WTC11 (cell line): ENCODE data around the gene ABCG4. TPM values are rescaled to one million over a fixed set of nuclear protein-coding genes. Genes with fewer than 3 reads are reported as not detected.

Source experiments
- ATAC-seq: fragments of 200-7000 bp; cut with Tn5 transposase; 2 replicates; pipeline ENCODE4 v1.10.0; 2021; ENCODE audit warnings: mild to moderate bottlenecking, moderate library complexity
- CTCF ChIA-PET: fragments of 300-600 bp; sonication (Branson Sonifier 250); formaldehyde crosslinking; loops from one replicate; lab custom pipeline; 2021; ENCODE audit warnings: antibody characterized with exemption; lab: Charles Lee
- POLR2A ChIA-PET: fragments of 350-600 bp; sonication (Branson Sonifier 250); formaldehyde crosslinking; loops from one replicate; lab custom pipeline; 2021; ENCODE audit warnings: antibody characterized with exemption; lab: Charles Lee
- DNase-seq: peaks from one replicate; pipeline ENCODE4 v3.0.0; 2021; ENCODE audit warnings: low spot score
- H3K27ac Mint-ChIP-seq: 2 replicates; pipeline ENCODE4 v1.8.0; 2021; ENCODE audit warnings: mixed read lengths
- H3K27me3 Mint-ChIP-seq: 2 replicates; pipeline ENCODE4 v1.8.0; 2021; ENCODE audit warnings: low read depth, mild to moderate bottlenecking, moderate library complexity, mixed read lengths
- H3K36me3 Mint-ChIP-seq: 2 replicates; pipeline ENCODE4 v1.8.0; 2021; ENCODE audit warnings: mixed read lengths
- H3K4me1 Mint-ChIP-seq: 2 replicates; pipeline ENCODE4 v1.8.0; 2022; ENCODE audit warnings: mixed read lengths
- H3K4me3 Mint-ChIP-seq: 2 replicates; pipeline ENCODE4 v1.8.0; 2021; ENCODE audit warnings: mild to moderate bottlenecking, moderate library complexity, mixed read lengths
- H3K9me3 Mint-ChIP-seq: 2 replicates; pipeline ENCODE4 v1.8.0; 2021; ENCODE audit warnings: mixed read lengths
- ATF6 ChIP-seq: sonication (generic); formaldehyde crosslinking; IDR thresholded peaks from 2 replicates; pipeline ENCODE4 v1.8.1; 2023; ENCODE audit warnings: mild to moderate bottlenecking, missing genetic modification reagents
- FOXK1 ChIP-seq: sonication (generic); formaldehyde crosslinking; IDR thresholded peaks from 2 replicates; pipeline ENCODE4 v1.8.0; 2022; ENCODE audit warnings: mild to moderate bottlenecking, moderate library complexity, missing genetic modification reagents
- FOXP4 ChIP-seq: sonication (generic); formaldehyde crosslinking; IDR thresholded peaks from 2 replicates; pipeline ENCODE4 v1.8.0; 2022; ENCODE audit warnings: mild to moderate bottlenecking, missing genetic modification reagents
- HMGXB4 ChIP-seq: sonication (generic); formaldehyde crosslinking; IDR thresholded peaks from 2 replicates; pipeline ENCODE4 v1.8.1; 2023; ENCODE audit warnings: mild to moderate bottlenecking, moderate library complexity, missing genetic modification reagents
- IRF1 ChIP-seq: sonication (generic); formaldehyde crosslinking; IDR thresholded peaks from 2 replicates; pipeline ENCODE4 v1.8.0; 2023; ENCODE audit warnings: missing genetic modification reagents
- MXD4 ChIP-seq: fragments of 250-450 bp; sonication (Bioruptor Pico); IDR thresholded peaks from 2 replicates; pipeline ENCODE4 v1.8.0; 2021; ENCODE audit warnings: mild to moderate bottlenecking, moderate library complexity, borderline replicate concordance
- RORB ChIP-seq: fragments of 250-450 bp; sonication (Bioruptor Pico); IDR thresholded peaks from 2 replicates; pipeline ENCODE4 v1.9.0; 2021; ENCODE audit warnings: mild to moderate bottlenecking
- SMAD4 ChIP-seq: sonication (generic); formaldehyde crosslinking; IDR thresholded peaks from 2 replicates; pipeline ENCODE4 v1.8.0; 2022; ENCODE audit warnings: mild to moderate bottlenecking, missing genetic modification reagents
- ZBTB21 ChIP-seq: sonication (generic); formaldehyde crosslinking; IDR thresholded peaks from 2 replicates; pipeline ENCODE4 v1.8.1; 2023; ENCODE audit warnings: mild to moderate bottlenecking, missing genetic modification reagents, borderline replicate concordance
- ZNF121 ChIP-seq: sonication (generic); formaldehyde crosslinking; IDR thresholded peaks from 2 replicates; pipeline ENCODE4 v1.8.0; 2023; ENCODE audit warnings: missing genetic modification reagents
- ZNF138 ChIP-seq: sonication (generic); formaldehyde crosslinking; conservative IDR thresholded peaks from 2 replicates; pipeline ENCODE4 v1.8.1; 2022; ENCODE audit warnings: mild to moderate bottlenecking, moderate library complexity, missing genetic modification reagents
- ZNF263 ChIP-seq: sonication (generic); formaldehyde crosslinking; IDR thresholded peaks from 2 replicates; pipeline ENCODE4 v1.8.1; 2022; ENCODE audit warnings: low read depth, mild to moderate bottlenecking, moderate library complexity, missing genetic modification reagents
- ZNF425 ChIP-seq: fragments of 250-450 bp; sonication (Bioruptor Pico); conservative IDR thresholded peaks from 2 replicates; pipeline ENCODE4 v1.9.0; 2021; ENCODE audit warnings: mild to moderate bottlenecking
- total RNA-seq: library from RNA; stranded (reverse); gene quantifications from 3 replicates; pipeline ENCODE4 v1.2.3, GENCODE V29; 2021
- TF ChIP-seq, protein P1 (sequence below): sonication (generic); formaldehyde crosslinking; IDR thresholded peaks from 2 replicates; pipeline ENCODE4 v1.8.0; 2022; ENCODE audit warnings: mild to moderate bottlenecking, missing genetic modification reagents

Gene ABCG4
- total RNA-seq, 1 experiment from 2014 or later = 4.4 TPM

GRCh38 chr11:119204066-119204465, 55.2 kb downstream of the ABCG4 start:
- ChIA-PET POLR2A (no interaction called here), CTCF (interaction anchor here (0.8 to 1.2 kb wide), 3 partner anchors 8 to 96 kb away, joined by 3 to 5 read pairs (median 4); no protein-coding TSS in a partner anchor)
- Mint-ChIP-seq H3K4me1 (peaks cover 31% of the 10 kb centered on the region), H3K4me3 (no peak overlapping the region), H3K27me3 (no peaks in the 10 kb centered on the region), H3K9me3 (no peaks in the 10 kb centered on the region), H3K36me3 (peaks cover 3% of the 10 kb centered on the region; the same call in 1 of the 2 replicates), H3K27ac (no peak overlapping the region)
- no peak for TF ChIP-seq ZNF425
- TF ChIP-seq IRF1 (CRISPR knock-in tag) = no peak
- no peak for TF ChIP-seq ZNF121 (CRISPR knock-in tag)
- TF ChIP-seq FOXP4 (CRISPR knock-in tag) = no peak
- no peak for TF ChIP-seq ZBTB21 (CRISPR knock-in tag)
- no peak for TF ChIP-seq MXD4 (CRISPR knock-in tag)
- TF ChIP-seq ZNF138 = no peak
- no peak for TF ChIP-seq FOXK1 (CRISPR knock-in tag)
- TF ChIP-seq HMGXB4 = no peak
- no peak for DNase-seq
- ATAC-seq = no peak

GRCh38 chr11:119205080-119205479, 56.2 kb downstream of the ABCG4 start:
- H3K27me3 Mint-ChIP-seq = no peaks in the 10 kb centered on the region
- ATAC-seq (no peak), DNase-seq (no peak)
- ChIA-PET POLR2A (no interaction called here), CTCF (interaction anchor here (0.6 to 2.8 kb wide), 9 partner anchors 9 to 133 kb away, joined by 3 to 20 read pairs (median 5); partner anchors contain the start of genes ABCG4 and NLRX1)
- H3K9me3 Mint-ChIP-seq = no peaks in the 10 kb centered on the region
- TF ChIP-seq, protein P1, sequence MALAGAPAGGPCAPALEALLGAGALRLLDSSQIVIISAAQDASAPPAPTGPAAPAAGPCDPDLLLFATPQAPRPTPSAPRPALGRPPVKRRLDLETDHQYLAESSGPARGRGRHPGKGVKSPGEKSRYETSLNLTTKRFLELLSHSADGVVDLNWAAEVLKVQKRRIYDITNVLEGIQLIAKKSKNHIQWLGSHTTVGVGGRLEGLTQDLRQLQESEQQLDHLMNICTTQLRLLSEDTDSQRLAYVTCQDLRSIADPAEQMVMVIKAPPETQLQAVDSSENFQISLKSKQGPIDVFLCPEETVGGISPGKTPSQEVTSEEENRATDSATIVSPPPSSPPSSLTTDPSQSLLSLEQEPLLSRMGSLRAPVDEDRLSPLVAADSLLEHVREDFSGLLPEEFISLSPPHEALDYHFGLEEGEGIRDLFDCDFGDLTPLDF (CRISPR knock-in tag) = no peak
- no peak for TF ChIP-seq RORB (CRISPR knock-in tag)
- no peak for TF ChIP-seq ZNF263
- no peak for TF ChIP-seq ATF6 (CRISPR knock-in tag)
- TF ChIP-seq ZBTB21 (CRISPR knock-in tag) = no peak
- TF ChIP-seq SMAD4 (CRISPR knock-in tag) = no peak
- peak overlapping the region; percentile 94 for H3K27ac Mint-ChIP-seq
- peaks cover 3% of the 10 kb centered on the region; the same call in 1 of the 2 replicates for H3K36me3 Mint-ChIP-seq
- peaks cover 39% of the 10 kb centered on the region for H3K4me1 Mint-ChIP-seq
- peak overlapping the region; percentile 63 for H3K4me3 Mint-ChIP-seq
